PC-3 (cell line): ENCODE measurements around the gene B4GALNT4. TPM values are rescaled to one million over a fixed set of nuclear protein-coding genes. Genes with fewer than 3 reads are reported as not detected.

Source experiments
- ATAC-seq: fragments of 200-7000 bp; cut with Tn5 transposase; 2 replicates; pipeline ENCODE4 v1.9.1; 2020; ENCODE audit warnings: mild to moderate bottlenecking, moderate library complexity
- BruUV-seq: library from RNA; stranded (reverse); fragments of 400-500 nt; replicated peaks from 2 replicates; lab custom pipeline; 2021; lab: Mats Ljungman, UMichigan
- CTCF ChIA-PET: fragments of 300-600 bp; sonication (Branson Sonifier 250); formaldehyde crosslinking; loops from one replicate; lab custom pipeline; 2022; ENCODE audit warnings: antibody characterized with exemption; lab: Charles Lee
- POLR2A ChIA-PET: fragments of 300-600 bp; sonication (Branson Sonifier 250); formaldehyde crosslinking; loops from one replicate; lab custom pipeline; 2022; ENCODE audit warnings: antibody characterized with exemption; ENCODE audit not compliant: unreplicated experiment; lab: Charles Lee
- DNase-seq: peaks from one replicate; pipeline ENCODE4 v3.0.0-alpha.2; 2015
- H2AFZ ChIP-seq: fragments of 300-600 bp; sonication (generic); 2 replicates; pipeline ENCODE4 v1.6.0; 2016; ENCODE audit warnings: antibody characterized with exemption, low read length
- H3F3A ChIP-seq: fragments of 300-600 bp; sonication (generic); one replicate; pipeline ENCODE4 v1.6.0; 2017; ENCODE audit warnings: antibody characterized with exemption, low read length, control low read depth, mild to moderate bottlenecking; ENCODE audit not compliant: unreplicated experiment
- H3K27ac ChIP-seq: fragments of 300-600 bp; sonication (generic); 2 replicates; pipeline ENCODE4 v1.5.1; 2016; ENCODE audit warnings: mild to moderate bottlenecking, low read length
- H3K27me3 ChIP-seq: fragments of 300-600 bp; sonication (generic); 2 replicates; pipeline ENCODE4 v1.6.1; 2016; ENCODE audit warnings: low read length, mixed read lengths
- H3K36me3 ChIP-seq: fragments of 300-600 bp; sonication (generic); 2 replicates; pipeline ENCODE4 v1.6.1; 2016; ENCODE audit warnings: low read depth, mixed run types, low read length, mixed read lengths
- H3K4me1 ChIP-seq: fragments of 300-600 bp; sonication (generic); 2 replicates; pipeline ENCODE4 v1.5.1; 2016; ENCODE audit warnings: low read length; ENCODE audit not compliant: insufficient read depth
- H3K4me2 ChIP-seq: fragments of 300-600 bp; sonication (generic); 2 replicates; pipeline ENCODE4 v1.6.0; 2016; ENCODE audit warnings: low read length
- H3K4me3 ChIP-seq: fragments of 300-600 bp; sonication (generic); 2 replicates; pipeline ENCODE4 v1.5.1; 2016; ENCODE audit warnings: mild to moderate bottlenecking, low read length, mixed read lengths
- H3K79me2 ChIP-seq: fragments of 300-600 bp; sonication (generic); 2 replicates; pipeline ENCODE4 v1.6.1; 2017; ENCODE audit warnings: low read length, mixed read lengths
- H3K9ac ChIP-seq: fragments of 300-600 bp; sonication (generic); 2 replicates; pipeline ENCODE4 v1.6.0; 2016; ENCODE audit warnings: mild to moderate bottlenecking, low read length
- H3K9me2 ChIP-seq: fragments of 300-600 bp; sonication (generic); replicated peaks from 2 replicates; pipeline ENCODE4 v1.6.1; 2016; ENCODE audit warnings: mixed run types, low read length, mixed read lengths
- H3K9me3 ChIP-seq: fragments of 300-600 bp; sonication (generic); 2 replicates; pipeline ENCODE4 v1.6.1; 2016; ENCODE audit warnings: low read length, mixed read lengths
- H4K20me1 ChIP-seq: fragments of 300-600 bp; sonication (generic); 2 replicates; pipeline ENCODE4 v1.6.1; 2016; ENCODE audit warnings: low read length, mixed read lengths
- CTCF ChIP-seq: fragments of 300-600 bp; sonication (generic); conservative IDR thresholded peaks from 2 replicates; pipeline ENCODE4 v1.5.1; 2017; ENCODE audit warnings: antibody characterized with exemption, low read depth, mild to moderate bottlenecking, low read length
- EZH2 ChIP-seq: fragments of 300-600 bp; sonication (generic); IDR thresholded peaks from one replicate; pipeline ENCODE4 v1.6.1; 2017; ENCODE audit warnings: antibody characterized with exemption, mild to moderate bottlenecking, low read length; ENCODE audit not compliant: unreplicated experiment
- EZH2phosphoT487 ChIP-seq: fragments of 300-600 bp; sonication (generic); IDR thresholded peaks from 2 replicates; pipeline ENCODE4 v1.6.1; 2018; ENCODE audit warnings: mild to moderate bottlenecking, antibody characterized with exemption, low read length, borderline replicate concordance
- intact Hi-C: fragments of 100-400 bp; cut with micrococcal nuclease; formaldehyde crosslinking; loops from 2 replicates; pipeline ENCODE4 v1.9.0; 2023
- total RNA-seq: library from RNA; depleted of rRNA; stranded (reverse); fragments of >200 nt; gene quantifications from 2 replicates; pipeline ENCODE4 v1.2.3, GENCODE V29; 2014

The B4GALNT4 gene
- total RNA-seq, 1 experiment from 2014 or later = 52.9 TPM

GRCh38 chr11:367956-368413 lies 1.3 kb upstream of the B4GALNT4 start:
- H3K79me2 ChIP-seq = peaks cover 10% of the 10 kb centered on the region
- H3K9me2 ChIP-seq = no peaks in the 10 kb centered on the region
- ChIA-PET POLR2A (interaction anchor here (0.5 kb wide), 1 partner anchor 131 kb away, joined by 4 read pairs; no protein-coding TSS in a partner anchor), CTCF (interaction anchor here (1.3 kb wide), 1 partner anchor 26 kb away, joined by 4 read pairs; the partner anchor contains the start of gene PKP3)
- H3K27me3 ChIP-seq = no peaks in the 10 kb centered on the region
- H3K4me3 ChIP-seq = peak overlapping the region; percentile 60; the same call in 1 of the 2 replicates
- intact Hi-C loops = loop anchor here (2.0 kb wide), 1 partner anchor 77 kb away; no protein-coding TSS in a partner anchor
- no peak overlapping the region for H3K27ac ChIP-seq
- peaks cover 9% of the 10 kb centered on the region; the same call in 1 of the 2 replicates for H3K4me1 ChIP-seq
- no peaks in the 10 kb centered on the region for H3K9me3 ChIP-seq
- H2AFZ ChIP-seq = peak overlapping the region; percentile 73; the same call in 1 of the 2 replicates
- no peak for ATAC-seq
- H3F3A ChIP-seq = no peaks in the 10 kb centered on the region
- peak overlapping the region; percentile 87 for H3K4me2 ChIP-seq
- no peaks in the 10 kb centered on the region for H4K20me1 ChIP-seq
- DNase-seq = no peak
- H3K36me3 ChIP-seq = no peaks in the 10 kb centered on the region
- no peak for TF ChIP-seq EZH2phosphoT487
- no peak for TF ChIP-seq EZH2
- TF ChIP-seq CTCF = no peak
- BruUV-seq = no TSS peak
- H3K9ac ChIP-seq = no peak overlapping the region

GRCh38 chr11:368414-369335 lies 624 bp upstream of the B4GALNT4 start:
- peak overlapping the region; percentile 73 for H2AFZ ChIP-seq
- peak; percentile 22 for DNase-seq
- no peaks in the 10 kb centered on the region for H3F3A ChIP-seq
- no peaks in the 10 kb centered on the region for H3K27me3 ChIP-seq
- H3K36me3 ChIP-seq = no peaks in the 10 kb centered on the region
- ChIA-PET CTCF (interaction anchor here (1.3 kb wide), 1 partner anchor 26 kb away, joined by 4 read pairs; the partner anchor contains the start of gene PKP3), POLR2A (interaction anchor here (0.5 kb wide), 1 partner anchor 131 kb away, joined by 4 read pairs; no protein-coding TSS in a partner anchor)
- H3K4me1 ChIP-seq = peaks cover 9% of the 10 kb centered on the region; the same call in 1 of the 2 replicates
- TF ChIP-seq CTCF (no peak), EZH2phosphoT487 (no peak), EZH2 (no peak)
- H3K9me3 ChIP-seq = no peaks in the 10 kb centered on the region
- H3K4me2 ChIP-seq = peak overlapping the region; percentile 87
- peak overlapping the region; percentile 60 for H3K4me3 ChIP-seq
- BruUV-seq = no TSS peak
- H3K79me2 ChIP-seq = peaks cover 10% of the 10 kb centered on the region
- H3K27ac ChIP-seq = no peak overlapping the region
- ATAC-seq = peak; percentile 50
- intact Hi-C loops = loop anchor here (2.0 kb wide), 1 partner anchor 76 kb away; no protein-coding TSS in a partner anchor
- H3K9ac ChIP-seq = no peak overlapping the region
- no peaks in the 10 kb centered on the region for H3K9me2 ChIP-seq
- H4K20me1 ChIP-seq = no peaks in the 10 kb centered on the region
